ENCODE measurements around the gene ZNF516. TPM values are rescaled to one million over a fixed set of nuclear protein-coding genes. Genes with fewer than 3 reads are reported as not detected.

Gene ZNF516
- total and polyA plus RNA-seq, 7 experiments from 2014 or later = 1.9 to 60.4 (median 21.7) TPM

- H3K4me1 Mint-ChIP-seq = peaks cover 0 to 27% (median 18%) of the 10 kb centered on the region in 7 donors
- no peak overlapping the region for H3K27ac ChIP-seq (ENCODE audit: low read depth, low read length)
- ChIA-PET POLR2A (no interaction called here), CTCF (no interaction called here)
- H3K27me3 ChIP-seq (ENCODE audit: control insufficient read depth in 2 of 2, insufficient read depth in 2 of 2, low read length in 2 of 2) = no peaks in the 10 kb centered on the region
- intact Hi-C loops (cut with micrococcal nuclease) = no loop called here
- H3K4me3 Mint-ChIP-seq = no peak overlapping the region
- H3K4me1 ChIP-seq (ENCODE audit: control insufficient read depth in 2 of 2, insufficient read depth in 2 of 2, low read length in 2 of 2) = no peaks in the 10 kb centered on the region
- H3K27ac Mint-ChIP-seq = no peak overlapping the region
- peaks cover 0 to 30% (median 0%) of the 10 kb centered on the region in 3 experiments for H3K36me3 ChIP-seq (ENCODE audit: control insufficient read depth in 2 of 3, insufficient read depth in 3 of 3, low read length in 3 of 3)
- peak in 1 of 9 donors; percentile 18 for DNase-seq
- no peaks in the 10 kb centered on the region for H3K27me3 Mint-ChIP-seq
- H3K36me3 Mint-ChIP-seq = peaks cover 0 to 30% (median 4%) of the 10 kb centered on the region in 5 donors
- no peaks in the 10 kb centered on the region for H3K9me3 Mint-ChIP-seq
- no peak for ATAC-seq
- H3K9me3 ChIP-seq (ENCODE audit: control insufficient read depth in 2 of 3, low read length in 3 of 3) = no peaks in the 10 kb centered on the region
- H3K4me3 ChIP-seq (ENCODE audit: low read length) = no peak overlapping the region
These were observed 53.2 kb downstream of the ZNF516 start for GRCh38 chr18:76441668-76442412.

- Mint-ChIP-seq H3K27me3 (no peaks in the 10 kb centered on the region), H3K9me3 (no peaks in the 10 kb centered on the region), H3K4me3 (no peak overlapping the region), H3K36me3 (peaks cover 0 to 35% (median 4%) of the 10 kb centered on the region in 5 donors), H3K27ac (no peak overlapping the region), H3K4me1 (peaks cover 0 to 20% (median 12%) of the 10 kb centered on the region in 7 donors)
- ChIA-PET POLR2A (no interaction called here), CTCF (no interaction called here)
- no peaks in the 10 kb centered on the region for H3K27me3 ChIP-seq (ENCODE audit: control insufficient read depth in 2 of 2, insufficient read depth in 2 of 2, low read length in 2 of 2)
- peak in 1 of 9 donors; percentile 13 for DNase-seq
- H3K36me3 ChIP-seq (ENCODE audit: control insufficient read depth in 2 of 3, insufficient read depth in 3 of 3, low read length in 3 of 3) = peaks cover 0 to 30% (median 0%) of the 10 kb centered on the region in 3 experiments
- H3K9me3 ChIP-seq (ENCODE audit: control insufficient read depth in 2 of 3, low read length in 3 of 3) = no peaks in the 10 kb centered on the region
- intact Hi-C loops (cut with micrococcal nuclease) = no loop called here
- no peak for ATAC-seq
- no peak overlapping the region for H3K27ac ChIP-seq (ENCODE audit: low read depth, low read length)
- H3K4me1 ChIP-seq (ENCODE audit: control insufficient read depth in 2 of 2, insufficient read depth in 2 of 2, low read length in 2 of 2) = no peaks in the 10 kb centered on the region
- H3K4me3 ChIP-seq (ENCODE audit: low read length) = no peak overlapping the region
These were observed 53.9 kb downstream of the ZNF516 start for GRCh38 chr18:76441002-76441667.

GRCh38 chr18:76437910-76438309, 57.1 kb downstream of the ZNF516 start:
- peaks cover 0 to 55% (median 14%) of the 10 kb centered on the region in 5 donors for H3K36me3 Mint-ChIP-seq
- ATAC-seq (no peak), DNase-seq (no peak)
- intact Hi-C loops (cut with micrococcal nuclease) = no loop called here
- no peaks in the 10 kb centered on the region for H3K27me3 Mint-ChIP-seq
- POLR2A ChIA-PET = no interaction called here
- peaks cover 0 to 46% (median 0%) of the 10 kb centered on the region in 3 experiments for H3K36me3 ChIP-seq (ENCODE audit: control insufficient read depth in 2 of 3, insufficient read depth in 3 of 3, low read length in 3 of 3)
- H3K27me3 ChIP-seq (ENCODE audit: control insufficient read depth in 2 of 2, insufficient read depth in 2 of 2, low read length in 2 of 2) = no peaks in the 10 kb centered on the region
- H3K27ac ChIP-seq (ENCODE audit: low read depth, low read length) = no peak overlapping the region
- no peaks in the 10 kb centered on the region for H3K9me3 Mint-ChIP-seq
- CTCF ChIA-PET = no interaction called here
- H3K4me1 Mint-ChIP-seq = peaks cover 0 to 26% (median 13%) of the 10 kb centered on the region in 7 donors
- no peak overlapping the region for H3K4me3 ChIP-seq (ENCODE audit: low read length)
- H3K9me3 ChIP-seq (ENCODE audit: control insufficient read depth in 2 of 3, low read length in 3 of 3) = no peaks in the 10 kb centered on the region
- no peak overlapping the region for H3K4me3 Mint-ChIP-seq
- H3K4me1 ChIP-seq (ENCODE audit: control insufficient read depth in 2 of 2, insufficient read depth in 2 of 2, low read length in 2 of 2) = no peaks in the 10 kb centered on the region
- H3K27ac Mint-ChIP-seq = no peak overlapping the region

- no peaks in the 10 kb centered on the region for H3K27me3 Mint-ChIP-seq
- H3K4me3 ChIP-seq (ENCODE audit: low read length) = no peak overlapping the region
- no peaks in the 10 kb centered on the region for H3K27me3 ChIP-seq (ENCODE audit: control insufficient read depth in 2 of 2, insufficient read depth in 2 of 2, low read length in 2 of 2)
- intact Hi-C loops (cut with micrococcal nuclease) = no loop called here
- peak overlapping the region in 1 of 9 donors; percentile 58 for H3K27ac Mint-ChIP-seq
- POLR2A ChIA-PET = no interaction called here
- H3K4me3 Mint-ChIP-seq = no peak overlapping the region
- H3K27ac ChIP-seq (ENCODE audit: low read depth, low read length) = no peak overlapping the region
- no peak for ATAC-seq
- peaks cover 0 to 48% (median 0%) of the 10 kb centered on the region in 3 experiments for H3K36me3 ChIP-seq (ENCODE audit: control insufficient read depth in 2 of 3, insufficient read depth in 3 of 3, low read length in 3 of 3)
- no peaks in the 10 kb centered on the region for H3K9me3 Mint-ChIP-seq
- no peaks in the 10 kb centered on the region for H3K4me1 ChIP-seq (ENCODE audit: control insufficient read depth in 2 of 2, insufficient read depth in 2 of 2, low read length in 2 of 2)
- CTCF ChIA-PET = no interaction called here
- DNase-seq = no peak
- no peaks in the 10 kb centered on the region for H3K9me3 ChIP-seq (ENCODE audit: control insufficient read depth in 2 of 3, low read length in 3 of 3)
- peaks cover 0 to 35% (median 22%) of the 10 kb centered on the region in 7 donors for H3K4me1 Mint-ChIP-seq
- H3K36me3 Mint-ChIP-seq = peaks cover 0 to 64% (median 19%) of the 10 kb centered on the region in 5 donors
These were observed 58.0 kb downstream of the ZNF516 start for GRCh38 chr18:76437011-76437410.

GRCh38 chr18:76436342-76436741, 58.7 kb downstream of the ZNF516 start:
- CTCF ChIA-PET = no interaction called here
- H3K9me3 ChIP-seq (ENCODE audit: control insufficient read depth in 2 of 3, low read length in 3 of 3) = no peaks in the 10 kb centered on the region
- H3K4me1 ChIP-seq (ENCODE audit: control insufficient read depth in 2 of 2, insufficient read depth in 2 of 2, low read length in 2 of 2) = no peaks in the 10 kb centered on the region
- H3K4me3 ChIP-seq (ENCODE audit: low read length) = no peak overlapping the region
- H3K36me3 Mint-ChIP-seq = peaks cover 0 to 69% (median 19%) of the 10 kb centered on the region in 5 donors
- POLR2A ChIA-PET = no interaction called here
- H3K27ac ChIP-seq (ENCODE audit: low read depth, low read length) = no peak overlapping the region
- peaks cover 0 to 42% (median 24%) of the 10 kb centered on the region in 7 donors for H3K4me1 Mint-ChIP-seq
- ATAC-seq (no peak), DNase-seq (no peak)
- no peaks in the 10 kb centered on the region for H3K27me3 Mint-ChIP-seq
- H3K9me3 Mint-ChIP-seq = no peaks in the 10 kb centered on the region
- no peak overlapping the region for H3K27ac Mint-ChIP-seq
- peaks cover 0 to 44% (median 0%) of the 10 kb centered on the region in 3 experiments for H3K36me3 ChIP-seq (ENCODE audit: control insufficient read depth in 2 of 3, insufficient read depth in 3 of 3, low read length in 3 of 3)
- H3K27me3 ChIP-seq (ENCODE audit: control insufficient read depth in 2 of 2, insufficient read depth in 2 of 2, low read length in 2 of 2) = no peaks in the 10 kb centered on the region
- H3K4me3 Mint-ChIP-seq = no peak overlapping the region
- intact Hi-C loops (cut with micrococcal nuclease) = no loop called here

- H3K36me3 Mint-ChIP-seq = peaks cover 0 to 68% (median 15%) of the 10 kb centered on the region in 5 donors
- no peaks in the 10 kb centered on the region for H3K27me3 Mint-ChIP-seq
- intact Hi-C loops (cut with micrococcal nuclease) = no loop called here
- no peak overlapping the region for H3K4me3 Mint-ChIP-seq
- no peak for ATAC-seq
- no peaks in the 10 kb centered on the region for H3K9me3 ChIP-seq (ENCODE audit: control insufficient read depth in 2 of 3, low read length in 3 of 3)
- ChIA-PET POLR2A (no interaction called here), CTCF (no interaction called here)
- no peaks in the 10 kb centered on the region for H3K4me1 ChIP-seq (ENCODE audit: control insufficient read depth in 2 of 2, insufficient read depth in 2 of 2, low read length in 2 of 2)
- H3K36me3 ChIP-seq (ENCODE audit: control insufficient read depth in 2 of 3, insufficient read depth in 3 of 3, low read length in 3 of 3) = peaks cover 0 to 35% (median 0%) of the 10 kb centered on the region in 3 experiments
- H3K27ac ChIP-seq (ENCODE audit: low read depth, low read length) = no peak overlapping the region
- DNase-seq = no peak
- no peak overlapping the region for H3K4me3 ChIP-seq (ENCODE audit: low read length)
- H3K4me1 Mint-ChIP-seq = peaks cover 0 to 49% (median 31%) of the 10 kb centered on the region in 7 donors
- no peaks in the 10 kb centered on the region for H3K9me3 Mint-ChIP-seq
- H3K27me3 ChIP-seq (ENCODE audit: control insufficient read depth in 2 of 2, insufficient read depth in 2 of 2, low read length in 2 of 2) = no peaks in the 10 kb centered on the region
- H3K27ac Mint-ChIP-seq = no peak overlapping the region
These were observed 59.6 kb downstream of the ZNF516 start for GRCh38 chr18:76435316-76435989.

Data from naive thymus-derived CD4-positive, alpha-beta T cell (primary cell).